GM12878 (cell line): ENCODE measurements around the gene SMARCE1. TPM values are rescaled to one million over a fixed set of nuclear protein-coding genes. Genes with fewer than 3 reads are reported as not detected.

ENCODE experiments used
- ASH2L ChIP-seq: fragments of 300-600, 200-600 bp; sonication (generic); IDR thresholded peaks from 2 replicates; pipeline ENCODE4 v1.6.1; 2017; ENCODE audit warnings: low read depth, mild to moderate bottlenecking, borderline replicate concordance
- BRCA1 ChIP-seq: IDR thresholded peaks from 2 replicates; pipeline ENCODE4 v1.6.1; 2011; ENCODE audit warnings: low read depth, low read length, improper control_type of control experiment
- CREB1 ChIP-seq: IDR thresholded peaks from 2 replicates; pipeline ENCODE4 v1.6.1; 2012; ENCODE audit warnings: low read depth, mild to moderate bottlenecking, inconsistent platforms
- EZH2 ChIP-seq: IDR thresholded peaks from 2 replicates; pipeline ENCODE4 v1.6.1; 2012; ENCODE audit warnings: low read depth, mild to moderate bottlenecking, control low read depth, inconsistent platforms, low read length, borderline replicate concordance; ENCODE audit not compliant: control insufficient read depth
- NR2C1 ChIP-seq: fragments of 450-650 bp; IDR thresholded peaks from 2 replicates; pipeline ENCODE4 v1.6.1; 2017; ENCODE audit warnings: antibody characterized with exemption, mild to moderate bottlenecking, moderate library complexity
- PAX5 ChIP-seq: IDR thresholded peaks from 2 replicates; pipeline ENCODE4 v1.6.1; 2011; ENCODE audit warnings: low read depth, low read length, borderline replicate concordance
- PAX8 ChIP-seq: fragments of 450-650 bp; IDR thresholded peaks from 2 replicates; pipeline ENCODE4 v1.6.1; 2017; ENCODE audit warnings: mild to moderate bottlenecking, moderate library complexity
- POLR2AphosphoS5 ChIP-seq: IDR thresholded peaks from 2 replicates; pipeline ENCODE4 v1.6.1; 2011; ENCODE audit warnings: mild to moderate bottlenecking, low read length, inconsistent platforms
- RBBP5 ChIP-seq: fragments of 200-600 bp; sonication (generic); conservative IDR thresholded peaks from 2 replicates; pipeline ENCODE4 v1.6.1; 2016
- SIX5 ChIP-seq: IDR thresholded peaks from 2 replicates; pipeline ENCODE4 v1.6.1; 2011; ENCODE audit warnings: mild to moderate bottlenecking, low read depth, low read length, moderate library complexity; ENCODE audit not compliant: severe bottlenecking
- TCF3 ChIP-seq: IDR thresholded peaks from 2 replicates; pipeline ENCODE4 v1.6.1; 2012; ENCODE audit warnings: low read depth, mild to moderate bottlenecking, low read length, borderline replicate concordance; ENCODE audit not compliant: insufficient read depth
- YY1 ChIP-seq: IDR thresholded peaks from 2 replicates; pipeline ENCODE4 v1.6.1; 2011; ENCODE audit warnings: low read depth, mild to moderate bottlenecking, low read length
- polyA plus RNA-seq, 11 experiments: library from polyadenylated mRNA; depleted of rRNA in 4 of 11; unstranded in 6 of 11; stranded (reverse) in 5 of 11; fragments of >200 nt; fragmentation: Nextera tagmentation in 4 of 11; fragmentation: Illumina TruSeq in 1 of 11; extraction: Ambion mirVana in 4 of 11; extraction: Trizol in 1 of 11; gene quantifications; 1 replicate in 1 of 11; 2 replicates in 10 of 11; pipeline versions ENCODE4 v1.2.1 to v1.2.3, GENCODE V29; 2011 to 2016; ENCODE audit warnings: inconsistent platforms in 2 of 11, missing spikeins in 2 of 11, low read depth in 1 of 11
- total RNA-seq, 4 experiments: library from RNA; depleted of rRNA in 3 of 4; stranded (reverse); fragments of >200 nt in 3 of 4; fragmentation: Illumina TruSeq in 1 of 4; extraction: Trizol in 1 of 4; gene quantifications; 2 replicates each; pipeline versions ENCODE4 v1.2.1 to v1.2.3, GENCODE V29; 2013 to 2021
- TF ChIP-seq, protein P1 (sequence below): fragments of 450-650 bp; IDR thresholded peaks from 2 replicates; pipeline ENCODE4 v1.6.1; 2017; ENCODE audit warnings: mild to moderate bottlenecking, moderate library complexity
- TF ChIP-seq, protein P2 (sequence below): fragments of 150-350 bp; IDR thresholded peaks from 2 replicates; pipeline ENCODE4 v1.6.1; 2016; ENCODE audit warnings: low read depth, low read length
- TF ChIP-seq, protein P3 (sequence below): fragments of 450-650 bp; IDR thresholded peaks from 2 replicates; pipeline ENCODE4 v1.6.1; 2017; ENCODE audit warnings: mild to moderate bottlenecking, low read depth, inconsistent platforms; ENCODE audit not compliant: poor library complexity, severe bottlenecking
- TF ChIP-seq, protein P4 (sequence below), 3 experiments: IDR thresholded peaks in 2 of 3; conservative IDR thresholded peaks in 1 of 3; 2 replicates each; pipeline ENCODE4 v1.5.1; 2011; ENCODE audit warnings: low read depth in 3 of 3, low read length in 3 of 3, mild to moderate bottlenecking in 3 of 3, control low read depth in 2 of 3, moderate library complexity in 2 of 3, inconsistent platforms in 1 of 3, mixed read lengths in 1 of 3; ENCODE audit not compliant: control insufficient read depth in 2 of 3, insufficient read depth in 1 of 3; ENCODE audit errors: extremely low read depth in 1 of 3

Gene SMARCE1
- total and polyA plus RNA-seq, 10 of the 15 experiments (the other 5 are each of a cell fraction or from before 2014, with no cell fraction given), result 87.9 to 191 (median 132) TPM

DNA sequence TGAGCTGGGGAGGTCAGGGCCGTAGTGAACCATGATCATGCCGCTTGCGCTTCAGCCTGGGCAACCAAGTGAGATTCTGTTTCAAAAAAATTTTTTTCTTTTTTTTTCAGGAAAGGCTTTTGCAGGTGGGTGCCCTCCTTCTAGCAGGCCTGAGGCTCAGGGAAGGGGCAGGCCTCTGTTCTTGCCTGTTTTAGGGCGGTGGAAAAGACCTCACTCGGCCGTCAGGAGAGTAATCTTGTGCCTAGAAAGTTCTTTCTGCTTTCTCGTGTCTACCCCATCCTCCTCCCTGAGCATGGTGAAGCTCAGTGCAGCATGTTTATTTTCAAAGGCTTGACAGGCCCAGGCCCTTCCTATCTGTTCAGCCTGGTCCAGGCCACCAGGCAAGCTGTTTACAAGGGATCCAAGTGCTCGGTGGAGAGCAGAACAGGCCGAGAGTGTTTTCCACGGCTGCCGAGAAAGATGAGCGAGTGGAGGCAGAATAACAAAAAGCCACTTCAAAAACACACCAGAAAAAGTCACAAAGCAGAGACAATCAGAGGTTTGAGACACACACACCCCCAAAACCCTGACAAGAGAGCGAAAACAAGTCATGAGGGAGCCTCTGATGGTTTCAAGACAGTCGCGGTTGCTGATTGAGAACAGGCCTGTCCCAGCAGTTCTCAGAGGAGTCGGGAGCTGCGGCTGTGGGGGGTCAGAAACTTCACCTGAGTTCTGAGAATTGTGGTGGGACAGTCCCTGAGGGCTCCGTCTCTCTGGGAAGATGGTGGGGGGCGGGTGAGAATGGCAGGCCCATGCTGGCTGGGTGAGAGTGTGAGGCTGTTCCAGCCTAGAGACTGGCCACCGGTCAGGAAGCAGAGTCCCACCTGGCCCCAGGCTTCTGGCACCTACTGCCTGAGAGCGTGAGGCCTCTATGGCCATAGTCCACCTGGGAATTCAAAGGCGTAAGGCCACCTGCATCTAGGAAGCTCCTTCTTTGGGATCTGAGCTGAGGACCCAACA lies 44.9 kb downstream of the SMARCE1 start (continued):
- no peak for TF ChIP-seq RBBP5
- TF ChIP-seq, protein P1, sequence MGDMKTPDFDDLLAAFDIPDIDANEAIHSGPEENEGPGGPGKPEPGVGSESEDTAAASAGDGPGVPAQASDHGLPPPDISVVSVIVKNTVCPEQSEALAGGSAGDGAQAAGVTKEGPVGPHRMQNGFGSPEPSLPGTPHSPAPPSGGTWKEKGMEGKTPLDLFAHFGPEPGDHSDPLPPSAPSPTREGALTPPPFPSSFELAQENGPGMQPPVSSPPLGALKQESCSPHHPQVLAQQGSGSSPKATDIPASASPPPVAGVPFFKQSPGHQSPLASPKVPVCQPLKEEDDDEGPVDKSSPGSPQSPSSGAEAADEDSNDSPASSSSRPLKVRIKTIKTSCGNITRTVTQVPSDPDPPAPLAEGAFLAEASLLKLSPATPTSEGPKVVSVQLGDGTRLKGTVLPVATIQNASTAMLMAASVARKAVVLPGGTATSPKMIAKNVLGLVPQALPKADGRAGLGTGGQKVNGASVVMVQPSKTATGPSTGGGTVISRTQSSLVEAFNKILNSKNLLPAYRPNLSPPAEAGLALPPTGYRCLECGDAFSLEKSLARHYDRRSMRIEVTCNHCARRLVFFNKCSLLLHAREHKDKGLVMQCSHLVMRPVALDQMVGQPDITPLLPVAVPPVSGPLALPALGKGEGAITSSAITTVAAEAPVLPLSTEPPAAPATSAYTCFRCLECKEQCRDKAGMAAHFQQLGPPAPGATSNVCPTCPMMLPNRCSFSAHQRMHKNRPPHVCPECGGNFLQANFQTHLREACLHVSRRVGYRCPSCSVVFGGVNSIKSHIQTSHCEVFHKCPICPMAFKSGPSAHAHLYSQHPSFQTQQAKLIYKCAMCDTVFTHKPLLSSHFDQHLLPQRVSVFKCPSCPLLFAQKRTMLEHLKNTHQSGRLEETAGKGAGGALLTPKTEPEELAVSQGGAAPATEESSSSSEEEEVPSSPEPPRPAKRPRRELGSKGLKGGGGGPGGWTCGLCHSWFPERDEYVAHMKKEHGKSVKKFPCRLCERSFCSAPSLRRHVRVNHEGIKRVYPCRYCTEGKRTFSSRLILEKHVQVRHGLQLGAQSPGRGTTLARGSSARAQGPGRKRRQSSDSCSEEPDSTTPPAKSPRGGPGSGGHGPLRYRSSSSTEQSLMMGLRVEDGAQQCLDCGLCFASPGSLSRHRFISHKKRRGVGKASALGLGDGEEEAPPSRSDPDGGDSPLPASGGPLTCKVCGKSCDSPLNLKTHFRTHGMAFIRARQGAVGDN, result peak; percentile 95
- TF ChIP-seq PAX8, result no peak
- no peak for TF ChIP-seq ASH2L
- TF ChIP-seq, protein P2, sequence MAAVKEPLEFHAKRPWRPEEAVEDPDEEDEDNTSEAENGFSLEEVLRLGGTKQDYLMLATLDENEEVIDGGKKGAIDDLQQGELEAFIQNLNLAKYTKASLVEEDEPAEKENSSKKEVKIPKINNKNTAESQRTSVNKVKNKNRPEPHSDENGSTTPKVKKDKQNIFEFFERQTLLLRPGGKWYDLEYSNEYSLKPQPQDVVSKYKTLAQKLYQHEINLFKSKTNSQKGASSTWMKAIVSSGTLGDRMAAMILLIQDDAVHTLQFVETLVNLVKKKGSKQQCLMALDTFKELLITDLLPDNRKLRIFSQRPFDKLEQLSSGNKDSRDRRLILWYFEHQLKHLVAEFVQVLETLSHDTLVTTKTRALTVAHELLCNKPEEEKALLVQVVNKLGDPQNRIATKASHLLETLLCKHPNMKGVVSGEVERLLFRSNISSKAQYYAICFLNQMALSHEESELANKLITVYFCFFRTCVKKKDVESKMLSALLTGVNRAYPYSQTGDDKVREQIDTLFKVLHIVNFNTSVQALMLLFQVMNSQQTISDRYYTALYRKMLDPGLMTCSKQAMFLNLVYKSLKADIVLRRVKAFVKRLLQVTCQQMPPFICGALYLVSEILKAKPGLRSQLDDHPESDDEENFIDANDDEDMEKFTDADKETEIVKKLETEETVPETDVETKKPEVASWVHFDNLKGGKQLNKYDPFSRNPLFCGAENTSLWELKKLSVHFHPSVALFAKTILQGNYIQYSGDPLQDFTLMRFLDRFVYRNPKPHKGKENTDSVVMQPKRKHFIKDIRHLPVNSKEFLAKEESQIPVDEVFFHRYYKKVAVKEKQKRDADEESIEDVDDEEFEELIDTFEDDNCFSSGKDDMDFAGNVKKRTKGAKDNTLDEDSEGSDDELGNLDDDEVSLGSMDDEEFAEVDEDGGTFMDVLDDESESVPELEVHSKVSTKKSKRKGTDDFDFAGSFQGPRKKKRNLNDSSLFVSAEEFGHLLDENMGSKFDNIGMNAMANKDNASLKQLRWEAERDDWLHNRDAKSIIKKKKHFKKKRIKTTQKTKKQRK, result no peak
- peak; percentile 85 for TF ChIP-seq TCF3
- 0 out of 2 replicates have a peak, but pooled peaks have one; percentile 49 for TF ChIP-seq CREB1
- no peak for TF ChIP-seq NR2C1
- 0 out of 2 replicates have a peak, but pooled peaks have one; percentile 13 for TF ChIP-seq BRCA1
- peak; percentile 82 for TF ChIP-seq YY1
- no peak for TF ChIP-seq POLR2AphosphoS5
- TF ChIP-seq, protein P3, sequence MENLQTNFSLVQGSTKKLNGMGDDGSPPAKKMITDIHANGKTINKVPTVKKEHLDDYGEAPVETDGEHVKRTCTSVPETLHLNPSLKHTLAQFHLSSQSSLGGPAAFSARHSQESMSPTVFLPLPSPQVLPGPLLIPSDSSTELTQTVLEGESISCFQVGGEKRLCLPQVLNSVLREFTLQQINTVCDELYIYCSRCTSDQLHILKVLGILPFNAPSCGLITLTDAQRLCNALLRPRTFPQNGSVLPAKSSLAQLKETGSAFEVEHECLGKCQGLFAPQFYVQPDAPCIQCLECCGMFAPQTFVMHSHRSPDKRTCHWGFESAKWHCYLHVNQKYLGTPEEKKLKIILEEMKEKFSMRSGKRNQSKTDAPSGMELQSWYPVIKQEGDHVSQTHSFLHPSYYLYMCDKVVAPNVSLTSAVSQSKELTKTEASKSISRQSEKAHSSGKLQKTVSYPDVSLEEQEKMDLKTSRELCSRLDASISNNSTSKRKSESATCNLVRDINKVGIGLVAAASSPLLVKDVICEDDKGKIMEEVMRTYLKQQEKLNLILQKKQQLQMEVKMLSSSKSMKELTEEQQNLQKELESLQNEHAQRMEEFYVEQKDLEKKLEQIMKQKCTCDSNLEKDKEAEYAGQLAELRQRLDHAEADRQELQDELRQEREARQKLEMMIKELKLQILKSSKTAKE, result peak; percentile 95
- TF ChIP-seq EZH2, result no peak
- TF ChIP-seq SIX5, result no peak
- TF ChIP-seq PAX5, result peak; percentile 94
- TF ChIP-seq, protein P4, sequence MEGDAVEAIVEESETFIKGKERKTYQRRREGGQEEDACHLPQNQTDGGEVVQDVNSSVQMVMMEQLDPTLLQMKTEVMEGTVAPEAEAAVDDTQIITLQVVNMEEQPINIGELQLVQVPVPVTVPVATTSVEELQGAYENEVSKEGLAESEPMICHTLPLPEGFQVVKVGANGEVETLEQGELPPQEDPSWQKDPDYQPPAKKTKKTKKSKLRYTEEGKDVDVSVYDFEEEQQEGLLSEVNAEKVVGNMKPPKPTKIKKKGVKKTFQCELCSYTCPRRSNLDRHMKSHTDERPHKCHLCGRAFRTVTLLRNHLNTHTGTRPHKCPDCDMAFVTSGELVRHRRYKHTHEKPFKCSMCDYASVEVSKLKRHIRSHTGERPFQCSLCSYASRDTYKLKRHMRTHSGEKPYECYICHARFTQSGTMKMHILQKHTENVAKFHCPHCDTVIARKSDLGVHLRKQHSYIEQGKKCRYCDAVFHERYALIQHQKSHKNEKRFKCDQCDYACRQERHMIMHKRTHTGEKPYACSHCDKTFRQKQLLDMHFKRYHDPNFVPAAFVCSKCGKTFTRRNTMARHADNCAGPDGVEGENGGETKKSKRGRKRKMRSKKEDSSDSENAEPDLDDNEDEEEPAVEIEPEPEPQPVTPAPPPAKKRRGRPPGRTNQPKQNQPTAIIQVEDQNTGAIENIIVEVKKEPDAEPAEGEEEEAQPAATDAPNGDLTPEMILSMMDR (IDR thresholded peaks at IDR 0.05 in 2 of 3, conservative IDR thresholded peaks at IDR 0.05 in 1 of 3; ENCODE audit: control insufficient read depth in 2 of 3, extremely low read depth in 1 of 3, insufficient read depth in 1 of 3, low read depth in 3 of 3, low read length in 3 of 3), result no peak
